Nephron progenitor cell (in vitro differentiated cells): ENCODE results near the gene GNA14.

Experiments used
- DNase-seq: peaks from one replicate; pipeline ENCODE4 v3.0.0; 2021
- H3K27ac Mint-ChIP-seq: 2 replicates; pipeline ENCODE4 v1.8.0; 2021; ENCODE audit warnings: mild to moderate bottlenecking, moderate library complexity, mixed read lengths
- H3K27me3 Mint-ChIP-seq: 2 replicates; pipeline ENCODE4 v1.8.0; 2021; ENCODE audit warnings: mild to moderate bottlenecking, low read depth, mixed read lengths; ENCODE audit not compliant: poor library complexity
- H3K36me3 Mint-ChIP-seq: 2 replicates; pipeline ENCODE4 v1.8.0; 2021; ENCODE audit warnings: low read depth, mixed read lengths
- H3K4me1 Mint-ChIP-seq: 2 replicates; pipeline ENCODE4 v1.8.0; 2021; ENCODE audit warnings: mixed read lengths
- H3K4me3 Mint-ChIP-seq: 2 replicates; pipeline ENCODE4 v1.8.0; 2021; ENCODE audit warnings: mild to moderate bottlenecking, moderate library complexity, mixed read lengths
- H3K9me3 Mint-ChIP-seq: 2 replicates; pipeline ENCODE4 v1.8.0; 2021; ENCODE audit warnings: mild to moderate bottlenecking, moderate library complexity, mixed read lengths
- CTCF ChIP-seq: fragments of 200-600 bp; sonication (generic); IDR thresholded peaks from 2 replicates; pipeline ENCODE4 v1.5.0; 2021; ENCODE audit warnings: antibody characterized with exemption

GNA14 gene

GRCh38 chr9:77679661-77680368 lies 31.7 kb upstream of the GNA14 start:
- Mint-ChIP-seq H3K27ac (no peak overlapping the region), H3K9me3 (peaks cover 20% of the 10 kb centered on the region), H3K4me1 (peaks cover 8% of the 10 kb centered on the region), H3K4me3 (no peak overlapping the region), H3K36me3 (no peaks in the 10 kb centered on the region), H3K27me3 (peaks cover 5% of the 10 kb centered on the region)
- no peak for TF ChIP-seq CTCF
- DNase-seq = no peak

GRCh38 chr9:77679088-77679487 lies 31.0 kb upstream of the GNA14 start:
- Mint-ChIP-seq H3K4me1 (peaks cover 8% of the 10 kb centered on the region), H3K36me3 (no peaks in the 10 kb centered on the region), H3K4me3 (no peak overlapping the region), H3K9me3 (peaks cover 12% of the 10 kb centered on the region), H3K27me3 (peaks cover 8% of the 10 kb centered on the region), H3K27ac (no peak overlapping the region)
- no peak for DNase-seq
- no peak for TF ChIP-seq CTCF

GRCh38 chr9:77677957-77678535 lies 29.9 kb upstream of the GNA14 start:
- H3K27ac Mint-ChIP-seq = peak overlapping the region; percentile 42
- H3K9me3 Mint-ChIP-seq = peaks cover 4% of the 10 kb centered on the region
- no peak for DNase-seq
- H3K36me3 Mint-ChIP-seq = no peaks in the 10 kb centered on the region
- H3K27me3 Mint-ChIP-seq = peaks cover 8% of the 10 kb centered on the region
- H3K4me1 Mint-ChIP-seq = peaks cover 8% of the 10 kb centered on the region
- no peak overlapping the region for H3K4me3 Mint-ChIP-seq
- TF ChIP-seq CTCF = no peak

GRCh38 chr9:77677397-77677796 lies 29.3 kb upstream of the GNA14 start:
- no peak overlapping the region for H3K27ac Mint-ChIP-seq
- no peak for TF ChIP-seq CTCF
- peaks cover 8% of the 10 kb centered on the region for H3K4me1 Mint-ChIP-seq
- no peaks in the 10 kb centered on the region for H3K36me3 Mint-ChIP-seq
- peaks cover 8% of the 10 kb centered on the region for H3K27me3 Mint-ChIP-seq
- no peaks in the 10 kb centered on the region for H3K9me3 Mint-ChIP-seq
- DNase-seq = no peak
- H3K4me3 Mint-ChIP-seq = no peak overlapping the region

GRCh38 chr9:77673941-77674791 lies 26.0 kb upstream of the GNA14 start:
- Mint-ChIP-seq H3K4me3 (no peak overlapping the region), H3K36me3 (no peaks in the 10 kb centered on the region), H3K27me3 (peaks cover 3% of the 10 kb centered on the region), H3K27ac (no peak overlapping the region), H3K4me1 (peaks cover 8% of the 10 kb centered on the region), H3K9me3 (no peaks in the 10 kb centered on the region)
- no peak for DNase-seq
- TF ChIP-seq CTCF = no peak
